ENCODE results near the gene FOXO3. TPM values are rescaled to one million over a fixed set of nuclear protein-coding genes. Genes with fewer than 3 reads are reported as not detected.
"Not testable (repeated sequence)": the region's sequence is repeated elsewhere in the genome, so short reads cannot be mapped to it uniquely, and the experiment has no call there.

FOXO3 gene
- total RNA-seq, 3 donors from 2014 or later (not counting 1 experiment from before 2014, with no cell fraction given), result 43.1 to 70.4 (median 51.3) TPM

DNA sequence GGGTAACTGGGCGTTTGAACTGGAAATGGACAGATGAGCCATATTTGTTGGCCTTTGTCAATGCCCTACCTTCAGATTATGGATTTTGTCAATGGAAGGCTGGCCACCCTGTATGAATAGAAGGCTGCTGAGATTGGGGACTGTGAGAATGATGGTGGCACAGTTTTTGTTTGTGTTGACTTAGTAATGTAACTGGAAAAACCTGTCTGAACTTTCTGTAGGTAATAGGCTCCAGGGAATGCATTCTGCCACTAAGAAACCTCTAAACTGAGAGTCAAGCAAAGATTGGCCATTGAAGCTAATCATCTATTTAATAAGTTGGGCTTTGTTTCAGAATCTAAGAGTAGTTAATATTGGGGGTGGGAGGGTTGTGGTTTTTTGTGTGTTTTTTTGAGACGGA, 97.5 kb downstream of the FOXO3 start:
- intact Hi-C loops (cut with micrococcal nuclease), result no loop called here
- WGBS (ENCODE audit: insufficient coverage), result 84% methylated on average over 2 of the region's 2 CpGs
- Mint-ChIP-seq H3K27ac (peak overlapping the region; percentile 2 to 17), H3K4me1 (peaks cover 62 to 65% of the 10 kb centered on the region in 2 donors), H3K27me3 (ENCODE audit: low read depth in 2 of 2) (no peaks in the 10 kb centered on the region), H3K4me3 (no peak overlapping the region), H3K9me3 (no peaks in the 10 kb centered on the region), H3K36me3 (no peaks in the 10 kb centered on the region)
- DNase-seq, result no peak
- Histone ChIP-seq H3K27ac (ENCODE audit: low read length) (no peak overlapping the region), H3K9me3 (ENCODE audit: control insufficient read depth, insufficient read depth, low read length) (no peaks in the 10 kb centered on the region), H3K27me3 (ENCODE audit: control insufficient read depth, insufficient read depth, low read length) (no peaks in the 10 kb centered on the region), H3K36me3 (ENCODE audit: control insufficient read depth, insufficient read depth, low read length) (no peaks in the 10 kb centered on the region), H3K4me1 (ENCODE audit: control insufficient read depth, insufficient read depth, low read length) (peaks cover 7% of the 10 kb centered on the region), H3K4me3 (ENCODE audit: low read length) (no peak overlapping the region)
- ATAC-seq, result no peak
- TF ChIP-seq, protein P1, sequence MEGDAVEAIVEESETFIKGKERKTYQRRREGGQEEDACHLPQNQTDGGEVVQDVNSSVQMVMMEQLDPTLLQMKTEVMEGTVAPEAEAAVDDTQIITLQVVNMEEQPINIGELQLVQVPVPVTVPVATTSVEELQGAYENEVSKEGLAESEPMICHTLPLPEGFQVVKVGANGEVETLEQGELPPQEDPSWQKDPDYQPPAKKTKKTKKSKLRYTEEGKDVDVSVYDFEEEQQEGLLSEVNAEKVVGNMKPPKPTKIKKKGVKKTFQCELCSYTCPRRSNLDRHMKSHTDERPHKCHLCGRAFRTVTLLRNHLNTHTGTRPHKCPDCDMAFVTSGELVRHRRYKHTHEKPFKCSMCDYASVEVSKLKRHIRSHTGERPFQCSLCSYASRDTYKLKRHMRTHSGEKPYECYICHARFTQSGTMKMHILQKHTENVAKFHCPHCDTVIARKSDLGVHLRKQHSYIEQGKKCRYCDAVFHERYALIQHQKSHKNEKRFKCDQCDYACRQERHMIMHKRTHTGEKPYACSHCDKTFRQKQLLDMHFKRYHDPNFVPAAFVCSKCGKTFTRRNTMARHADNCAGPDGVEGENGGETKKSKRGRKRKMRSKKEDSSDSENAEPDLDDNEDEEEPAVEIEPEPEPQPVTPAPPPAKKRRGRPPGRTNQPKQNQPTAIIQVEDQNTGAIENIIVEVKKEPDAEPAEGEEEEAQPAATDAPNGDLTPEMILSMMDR (IDR thresholded peaks at IDR 0.05), result no peak

- H3K36me3 Mint-ChIP-seq; ATAC-seq; H3K27ac ChIP-seq (ENCODE audit: low read length); H3K9me3 ChIP-seq (ENCODE audit: control insufficient read depth, insufficient read depth, low read length); H3K36me3 ChIP-seq (ENCODE audit: control insufficient read depth, insufficient read depth, low read length); H3K4me3 ChIP-seq (ENCODE audit: low read length); DNase-seq; H3K27me3 ChIP-seq (ENCODE audit: control insufficient read depth, insufficient read depth, low read length); intact Hi-C loops (cut with micrococcal nuclease); H3K4me1 ChIP-seq (ENCODE audit: control insufficient read depth, insufficient read depth, low read length); H3K4me3 Mint-ChIP-seq; H3K9me3 Mint-ChIP-seq; H3K27me3 Mint-ChIP-seq (ENCODE audit: low read depth in 2 of 2): not testable (repeated sequence)
- H3K4me1 Mint-ChIP-seq, result peaks cover 56 to 59% of the 10 kb centered on the region in 2 donors
- peak overlapping the region in 1 of 2 donors; percentile 17 for H3K27ac Mint-ChIP-seq
- WGBS (ENCODE audit: insufficient coverage), result 97% methylated on average over 3 of the region's 4 CpGs
Measured at GRCh38 chr6:108658785-108659184, 98.1 kb downstream of the FOXO3 start.

- no peak overlapping the region for H3K27ac ChIP-seq (ENCODE audit: low read length)
- Mint-ChIP-seq H3K4me1 (peaks cover 45 to 55% of the 10 kb centered on the region in 2 donors), H3K9me3 (no peaks in the 10 kb centered on the region), H3K27ac (no peak overlapping the region), H3K36me3 (no peaks in the 10 kb centered on the region), H3K4me3 (no peak overlapping the region), H3K27me3 (ENCODE audit: low read depth in 2 of 2) (no peaks in the 10 kb centered on the region)
- no peaks in the 10 kb centered on the region for H3K27me3 ChIP-seq (ENCODE audit: control insufficient read depth, insufficient read depth, low read length)
- intact Hi-C loops (cut with micrococcal nuclease), result no loop called here
- ATAC-seq, result no peak
- TF ChIP-seq, protein P1 (IDR thresholded peaks at IDR 0.05), result no peak
- DNase-seq, result no peak
- 96% methylated on average over 4 of the region's 4 CpGs for WGBS (ENCODE audit: insufficient coverage)
- H3K36me3 ChIP-seq (ENCODE audit: control insufficient read depth, insufficient read depth, low read length), result peaks cover 10% of the 10 kb centered on the region
- no peaks in the 10 kb centered on the region for H3K9me3 ChIP-seq (ENCODE audit: control insufficient read depth, insufficient read depth, low read length)
- no peak overlapping the region for H3K4me3 ChIP-seq (ENCODE audit: low read length)
- H3K4me1 ChIP-seq (ENCODE audit: control insufficient read depth, insufficient read depth, low read length), result no peaks in the 10 kb centered on the region
Measured at GRCh38 chr6:108660251-108660650, 99.5 kb downstream of the FOXO3 start.

GRCh38 chr6:108661430-108661829, 100.7 kb downstream of the FOXO3 start:
- no peaks in the 10 kb centered on the region for H3K36me3 Mint-ChIP-seq
- Histone ChIP-seq H3K4me3 (ENCODE audit: low read length) (no peak overlapping the region), H3K27ac (ENCODE audit: low read length) (no peak overlapping the region), H3K4me1 (ENCODE audit: control insufficient read depth, insufficient read depth, low read length) (no peaks in the 10 kb centered on the region), H3K9me3 (ENCODE audit: control insufficient read depth, insufficient read depth, low read length) (no peaks in the 10 kb centered on the region), H3K27me3 (ENCODE audit: control insufficient read depth, insufficient read depth, low read length) (no peaks in the 10 kb centered on the region), H3K36me3 (ENCODE audit: control insufficient read depth, insufficient read depth, low read length) (peaks cover 10% of the 10 kb centered on the region)
- peaks cover 41 to 58% of the 10 kb centered on the region in 2 donors for H3K4me1 Mint-ChIP-seq
- H3K27ac Mint-ChIP-seq, result peak overlapping the region in 1 of 2 donors; percentile 6
- ATAC-seq (peak in 2 of 3 donors; percentile 18 to 60), DNase-seq (no peak)
- H3K4me3 Mint-ChIP-seq, result no peak overlapping the region
- no peaks in the 10 kb centered on the region for H3K27me3 Mint-ChIP-seq (ENCODE audit: low read depth in 2 of 2)
- 100% methylated on average over 1 of the region's 1 CpG for WGBS (ENCODE audit: insufficient coverage)
- H3K9me3 Mint-ChIP-seq, result no peaks in the 10 kb centered on the region
- TF ChIP-seq, protein P1 (IDR thresholded peaks at IDR 0.05), result no peak
- intact Hi-C loops (cut with micrococcal nuclease), result no loop called here
